Measurements from ENCODE around the gene DGKD.

The DGKD gene

DNA sequence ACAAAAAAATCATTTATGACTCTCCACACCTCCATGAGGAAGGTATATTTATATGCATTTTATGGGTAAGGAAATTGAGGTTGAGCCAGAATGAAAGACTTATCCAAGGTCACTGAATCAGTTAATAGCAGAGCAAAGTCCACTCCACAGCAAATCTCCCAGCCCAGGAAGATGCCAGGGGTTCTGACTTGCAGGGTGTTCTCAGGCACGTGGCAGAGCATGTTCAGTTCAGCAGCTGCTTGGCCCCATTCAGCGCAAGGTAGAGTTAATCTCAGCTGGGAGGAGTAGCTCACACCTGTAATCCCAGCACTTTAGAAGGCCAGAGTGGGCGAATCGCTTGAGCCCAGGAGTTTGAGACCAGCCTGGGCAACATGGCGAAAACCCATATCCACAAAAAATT is 17.8 kb upstream of the DGKD start:
- peaks cover 0 to 3% (median 0%) of the 10 kb centered on the region in 5 donors for H3K9me3 ChIP-seq (ENCODE audit: control insufficient read depth in 5 of 5, low read length in 5 of 5)
- H3K4me3 ChIP-seq (ENCODE audit: low read depth in 1 of 5, low read length in 5 of 5): no peak overlapping the region
- H3K27ac ChIP-seq (ENCODE audit: low read depth, low read length): no peak overlapping the region
- no peak overlapping the region for H3K9ac ChIP-seq (ENCODE audit: low read length in 5 of 5)
- peaks cover 0 to 14% (median 0%) of the 10 kb centered on the region in 5 donors for H3K4me1 ChIP-seq (ENCODE audit: control insufficient read depth in 5 of 5, insufficient read depth in 5 of 5, low read length in 5 of 5)
- no peaks in the 10 kb centered on the region for H3K36me3 ChIP-seq (ENCODE audit: control insufficient read depth in 5 of 5, insufficient read depth in 5 of 5, low read length in 5 of 5)
- H3K27me3 ChIP-seq (ENCODE audit: control insufficient read depth in 5 of 5, insufficient read depth in 4 of 5, low read length in 5 of 5): peaks cover 0 to 9% (median 4%) of the 10 kb centered on the region in 5 donors

- Histone ChIP-seq H3K27me3 (ENCODE audit: control insufficient read depth in 5 of 5, insufficient read depth in 4 of 5, low read length in 5 of 5) (peaks cover 0 to 9% (median 4%) of the 10 kb centered on the region in 5 donors), H3K4me3 (ENCODE audit: low read depth in 1 of 5, low read length in 5 of 5) (no peak overlapping the region), H3K36me3 (ENCODE audit: control insufficient read depth in 5 of 5, insufficient read depth in 5 of 5, low read length in 5 of 5) (no peaks in the 10 kb centered on the region), H3K4me1 (ENCODE audit: control insufficient read depth in 5 of 5, insufficient read depth in 5 of 5, low read length in 5 of 5) (peaks cover 0 to 8% (median 0%) of the 10 kb centered on the region in 5 donors), H3K9me3 (ENCODE audit: control insufficient read depth in 5 of 5, low read length in 5 of 5) (peaks cover 0 to 3% (median 0%) of the 10 kb centered on the region in 5 donors), H3K9ac (ENCODE audit: low read length in 5 of 5) (no peak overlapping the region), H3K27ac (ENCODE audit: low read depth, low read length) (no peak overlapping the region)
Observed at GRCh38 chr2:233338046-233338445, 16.2 kb upstream of the DGKD start.

DNA sequence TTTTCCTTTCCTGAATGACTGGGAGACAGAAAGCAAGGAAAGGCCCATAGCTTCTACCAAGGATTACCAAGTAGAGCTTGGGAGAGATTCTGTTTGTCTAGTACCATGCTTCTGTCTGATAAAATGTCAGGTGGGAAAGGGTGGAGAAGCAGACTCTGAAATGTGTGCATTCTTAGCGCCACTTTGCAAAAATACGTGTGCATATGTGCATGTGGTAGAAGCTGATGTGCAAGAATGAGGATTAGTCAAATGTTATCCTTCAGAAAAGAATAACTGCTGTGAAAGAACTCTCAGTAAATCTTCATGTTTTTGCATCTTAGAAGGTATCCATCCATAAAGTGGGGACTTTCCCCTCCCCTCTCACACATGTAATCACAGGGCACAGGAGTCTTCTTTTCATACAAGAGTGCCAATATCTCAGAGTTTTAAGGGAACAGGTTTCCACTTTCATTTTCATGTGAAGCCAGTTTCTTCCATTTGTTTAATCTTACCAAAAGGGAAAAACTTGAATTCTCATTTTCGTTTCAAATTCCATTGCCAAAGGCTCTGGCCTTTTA is 15.4 kb upstream of the DGKD start:
- Histone ChIP-seq H3K4me3 (ENCODE audit: low read depth in 1 of 5, low read length in 5 of 5) (no peak overlapping the region), H3K9ac (ENCODE audit: low read length in 5 of 5) (no peak overlapping the region), H3K27ac (ENCODE audit: low read depth, low read length) (no peak overlapping the region), H3K4me1 (ENCODE audit: control insufficient read depth in 5 of 5, insufficient read depth in 5 of 5, low read length in 5 of 5) (peaks cover 0 to under 1% (median 0%) of the 10 kb centered on the region in 5 donors), H3K9me3 (ENCODE audit: control insufficient read depth in 5 of 5, low read length in 5 of 5) (peaks cover 0 to 3% (median 0%) of the 10 kb centered on the region in 5 donors), H3K27me3 (ENCODE audit: control insufficient read depth in 5 of 5, insufficient read depth in 4 of 5, low read length in 5 of 5) (peaks cover 0 to 7% (median 4%) of the 10 kb centered on the region in 5 donors), H3K36me3 (ENCODE audit: control insufficient read depth in 5 of 5, insufficient read depth in 5 of 5, low read length in 5 of 5) (no peaks in the 10 kb centered on the region)

DNA sequence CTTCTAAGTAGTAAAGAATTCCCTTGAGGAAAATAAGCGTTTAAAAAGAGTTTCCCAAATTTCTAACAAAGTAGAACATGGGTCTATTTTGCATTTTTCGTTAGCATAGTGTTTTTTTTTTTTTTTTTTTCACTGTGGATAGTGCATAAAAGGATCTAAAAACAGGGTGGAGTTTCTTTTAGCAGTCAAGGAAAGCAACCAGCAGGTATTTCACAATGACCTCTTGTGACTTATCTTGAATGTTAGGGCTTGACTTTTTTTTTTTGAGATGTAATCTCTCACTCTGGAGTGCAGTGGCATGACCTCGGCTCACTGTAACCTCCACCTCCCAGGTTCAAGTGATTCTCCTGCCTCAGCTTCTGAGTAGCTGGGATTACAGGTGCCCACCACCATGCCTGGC is 14.9 kb upstream of the DGKD start:
- H3K4me3 ChIP-seq (ENCODE audit: low read depth in 1 of 5, low read length in 5 of 5): no peak overlapping the region
- no peaks in the 10 kb centered on the region for H3K4me1 ChIP-seq (ENCODE audit: control insufficient read depth in 5 of 5, insufficient read depth in 5 of 5, low read length in 5 of 5)
- peaks cover 0 to 6% (median 4%) of the 10 kb centered on the region in 5 donors for H3K27me3 ChIP-seq (ENCODE audit: control insufficient read depth in 5 of 5, insufficient read depth in 4 of 5, low read length in 5 of 5)
- no peak overlapping the region for H3K9ac ChIP-seq (ENCODE audit: low read length in 5 of 5)
- H3K36me3 ChIP-seq (ENCODE audit: control insufficient read depth in 5 of 5, insufficient read depth in 5 of 5, low read length in 5 of 5): no peaks in the 10 kb centered on the region
- peaks cover 0 to 3% (median 0%) of the 10 kb centered on the region in 5 donors for H3K9me3 ChIP-seq (ENCODE audit: control insufficient read depth in 5 of 5, low read length in 5 of 5)
- H3K27ac ChIP-seq (ENCODE audit: low read depth, low read length): no peak overlapping the region

DNA sequence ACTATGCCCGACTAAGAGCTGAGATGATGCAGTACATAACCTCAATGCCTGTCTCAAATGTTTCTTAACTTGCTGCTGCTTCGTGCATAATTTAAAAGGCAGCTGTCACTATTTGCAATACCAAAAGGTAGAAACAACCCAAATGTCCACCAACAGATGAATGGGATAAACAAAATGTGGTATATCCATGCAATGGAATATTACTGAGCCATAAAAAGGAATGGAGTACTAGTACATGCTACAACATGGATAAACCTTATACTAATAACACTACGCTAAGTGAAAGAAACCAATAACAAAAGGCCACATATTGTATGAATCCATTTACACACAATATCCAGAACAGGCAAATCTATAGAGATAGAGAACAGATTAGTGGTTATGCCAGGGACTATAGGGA is 13.0 kb upstream of the DGKD start:
- Histone ChIP-seq H3K36me3 (ENCODE audit: control insufficient read depth in 5 of 5, insufficient read depth in 5 of 5, low read length in 5 of 5) (no peaks in the 10 kb centered on the region), H3K9ac (ENCODE audit: low read length in 5 of 5) (no peak overlapping the region), H3K4me1 (ENCODE audit: control insufficient read depth in 5 of 5, insufficient read depth in 5 of 5, low read length in 5 of 5) (no peaks in the 10 kb centered on the region), H3K27me3 (ENCODE audit: control insufficient read depth in 5 of 5, insufficient read depth in 4 of 5, low read length in 5 of 5) (peaks cover 0 to 10% (median 3%) of the 10 kb centered on the region in 5 donors), H3K4me3 (ENCODE audit: low read depth in 1 of 5, low read length in 5 of 5) (no peak overlapping the region), H3K27ac (ENCODE audit: low read depth, low read length) (no peak overlapping the region), H3K9me3 (ENCODE audit: control insufficient read depth in 5 of 5, low read length in 5 of 5) (peaks cover 0 to 3% (median 0%) of the 10 kb centered on the region in 5 donors)

DNA sequence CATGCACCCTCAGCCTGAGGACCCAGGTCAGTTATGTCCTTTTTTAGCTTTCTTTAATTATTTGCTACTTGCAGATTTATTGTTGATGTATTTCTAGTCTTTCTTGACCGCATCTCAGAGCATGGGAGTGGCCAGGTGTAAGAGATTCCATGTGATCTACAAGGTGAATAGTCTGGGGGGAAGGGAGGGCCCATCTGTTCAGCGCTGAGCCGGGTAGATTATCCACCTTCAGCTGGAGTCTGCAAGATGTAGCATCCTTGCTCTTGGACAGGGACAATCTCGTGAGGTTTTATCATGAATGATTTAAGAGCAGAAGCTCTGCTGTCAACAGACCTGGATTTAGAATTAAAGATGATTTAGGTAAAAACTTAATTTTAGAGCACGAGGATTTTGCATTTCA is 12.0 kb upstream of the DGKD start:
- peaks cover 0 to 3% (median 0%) of the 10 kb centered on the region in 5 donors for H3K9me3 ChIP-seq (ENCODE audit: control insufficient read depth in 5 of 5, low read length in 5 of 5)
- no peaks in the 10 kb centered on the region for H3K36me3 ChIP-seq (ENCODE audit: control insufficient read depth in 5 of 5, insufficient read depth in 5 of 5, low read length in 5 of 5)
- H3K27me3 ChIP-seq (ENCODE audit: control insufficient read depth in 5 of 5, insufficient read depth in 4 of 5, low read length in 5 of 5): peaks cover 0 to 10% (median 3%) of the 10 kb centered on the region in 5 donors

DNA sequence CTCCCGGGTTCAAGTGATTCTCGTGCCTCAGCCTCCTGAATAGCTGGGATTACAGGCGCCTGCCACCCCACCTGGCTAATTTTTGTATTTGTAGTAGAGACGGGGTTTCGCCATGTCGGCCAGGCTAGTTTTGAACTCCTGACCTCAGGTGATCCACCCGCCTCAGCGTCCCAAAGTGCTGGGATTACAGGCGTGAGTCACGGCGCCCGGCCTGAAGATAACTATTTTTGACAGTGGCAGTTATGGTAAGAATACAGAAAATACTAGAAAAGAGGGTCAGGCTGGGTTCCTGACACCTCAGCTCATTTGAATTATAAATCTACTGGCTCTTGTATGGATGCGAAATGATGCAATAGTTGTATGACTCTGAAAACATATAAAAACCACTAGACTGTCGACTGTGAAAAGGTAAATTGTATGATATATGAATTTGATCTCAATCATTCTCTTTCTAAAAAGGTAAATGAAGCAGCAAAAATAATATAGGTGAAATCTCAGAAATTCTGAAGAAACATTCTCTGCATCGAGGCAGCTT is 11.1 kb upstream of the DGKD start:
- peaks cover 0 to 3% (median 0%) of the 10 kb centered on the region in 5 donors for H3K9me3 ChIP-seq (ENCODE audit: control insufficient read depth in 5 of 5, low read length in 5 of 5)

More for the DNA sequence above, 12.0 kb upstream of the DGKD start:
- Histone ChIP-seq H3K4me1 (ENCODE audit: control insufficient read depth in 5 of 5, insufficient read depth in 5 of 5, low read length in 5 of 5) (no peaks in the 10 kb centered on the region), H3K27ac (ENCODE audit: low read depth, low read length) (no peak overlapping the region), H3K4me3 (ENCODE audit: low read depth in 1 of 5, low read length in 5 of 5) (no peak overlapping the region), H3K9ac (ENCODE audit: low read length in 5 of 5) (no peak overlapping the region)

GRCh38 chr2:233346376-233346775 is 7.9 kb upstream of the DGKD start:
- H3K36me3 ChIP-seq (ENCODE audit: control insufficient read depth in 5 of 5, insufficient read depth in 5 of 5, low read length in 5 of 5): no peaks in the 10 kb centered on the region
- H3K4me1 ChIP-seq (ENCODE audit: control insufficient read depth in 5 of 5, insufficient read depth in 5 of 5, low read length in 5 of 5): peaks cover 0 to 14% (median 11%) of the 10 kb centered on the region in 5 donors
- H3K9me3 ChIP-seq (ENCODE audit: control insufficient read depth in 5 of 5, low read length in 5 of 5): peaks cover 0 to 2% (median 0%) of the 10 kb centered on the region in 5 donors
- no peak overlapping the region for H3K9ac ChIP-seq (ENCODE audit: low read length in 5 of 5)
- H3K27ac ChIP-seq (ENCODE audit: low read depth, low read length): no peak overlapping the region
- no peak overlapping the region for H3K4me3 ChIP-seq (ENCODE audit: low read depth in 1 of 5, low read length in 5 of 5)
- H3K27me3 ChIP-seq (ENCODE audit: control insufficient read depth in 5 of 5, insufficient read depth in 4 of 5, low read length in 5 of 5): peaks cover 0 to 12% (median 0%) of the 10 kb centered on the region in 5 donors

More for the DNA sequence above, 11.1 kb upstream of the DGKD start:
- no peak overlapping the region for H3K4me3 ChIP-seq (ENCODE audit: low read depth in 1 of 5, low read length in 5 of 5)
- no peaks in the 10 kb centered on the region for H3K36me3 ChIP-seq (ENCODE audit: control insufficient read depth in 5 of 5, insufficient read depth in 5 of 5, low read length in 5 of 5)
- peaks cover 0 to 6% (median 3%) of the 10 kb centered on the region in 5 donors for H3K27me3 ChIP-seq (ENCODE audit: control insufficient read depth in 5 of 5, insufficient read depth in 4 of 5, low read length in 5 of 5)
- H3K27ac ChIP-seq (ENCODE audit: low read depth, low read length): no peak overlapping the region
- peaks cover 0 to 3% (median 0%) of the 10 kb centered on the region in 5 donors for H3K4me1 ChIP-seq (ENCODE audit: control insufficient read depth in 5 of 5, insufficient read depth in 5 of 5, low read length in 5 of 5)
- no peak overlapping the region for H3K9ac ChIP-seq (ENCODE audit: low read length in 5 of 5)

DNA sequence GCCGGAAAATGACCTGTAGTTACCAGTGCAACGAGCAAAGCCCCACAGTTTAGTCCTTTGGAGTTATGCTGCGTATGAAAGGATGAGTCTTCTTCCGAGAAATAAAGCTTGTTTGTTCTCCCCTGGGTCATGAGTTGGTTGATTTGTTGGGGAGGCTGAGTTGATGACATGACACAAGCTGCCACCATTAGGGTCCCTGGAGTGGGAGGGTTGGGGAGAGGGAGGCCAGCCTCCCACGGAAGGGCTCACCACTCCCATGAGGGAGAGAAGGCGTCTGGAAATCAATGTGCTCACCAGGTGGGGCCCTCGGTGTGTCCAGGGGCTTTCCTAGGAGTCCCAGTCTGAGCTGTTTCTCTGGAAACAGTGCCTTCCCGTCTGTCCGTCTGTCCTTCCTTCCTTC is 7.4 kb upstream of the DGKD start:
- Histone ChIP-seq H3K4me3 (ENCODE audit: low read depth in 1 of 5, low read length in 5 of 5) (no peak overlapping the region), H3K36me3 (ENCODE audit: control insufficient read depth in 5 of 5, insufficient read depth in 5 of 5, low read length in 5 of 5) (no peaks in the 10 kb centered on the region), H3K9ac (ENCODE audit: low read length in 5 of 5) (no peak overlapping the region), H3K4me1 (ENCODE audit: control insufficient read depth in 5 of 5, insufficient read depth in 5 of 5, low read length in 5 of 5) (peaks cover 0 to 14% (median 11%) of the 10 kb centered on the region in 5 donors), H3K27ac (ENCODE audit: low read depth, low read length) (no peak overlapping the region), H3K27me3 (ENCODE audit: control insufficient read depth in 5 of 5, insufficient read depth in 4 of 5, low read length in 5 of 5) (peaks cover 0 to 12% (median 0%) of the 10 kb centered on the region in 5 donors), H3K9me3 (ENCODE audit: control insufficient read depth in 5 of 5, low read length in 5 of 5) (no peaks in the 10 kb centered on the region)

Data from subcutaneous abdominal adipose tissue (tissue), 5 donors.